ENCODE measurements around the gene STK32A. TPM values are rescaled to one million over a fixed set of nuclear protein-coding genes. Genes with fewer than 3 reads are reported as not detected.

STK32A gene
- total and polyA plus RNA-seq, 2 experiments from 2014 or later = 2.4 to 2.8 TPM

DNA sequence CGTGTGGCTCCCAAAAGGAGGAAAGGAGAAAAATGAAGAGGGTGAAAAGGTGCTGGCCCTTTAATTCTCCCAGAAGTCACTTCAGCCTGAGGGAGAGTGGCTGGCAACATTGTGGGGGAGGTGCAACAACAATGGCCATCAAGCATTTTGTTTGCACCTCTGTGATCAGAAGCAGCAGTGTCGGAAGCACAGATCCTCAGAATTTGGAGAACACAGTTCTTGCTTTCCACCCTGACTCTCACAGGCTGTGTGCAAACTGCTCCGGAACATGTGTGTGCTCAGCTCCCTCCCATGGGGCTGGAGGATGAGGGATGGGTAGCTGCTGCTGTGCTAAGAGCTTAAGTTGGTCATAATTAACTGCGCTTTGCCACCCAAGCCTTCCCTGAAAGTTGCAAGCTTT, 147.9 kb downstream of the STK32A start:
- peak overlapping the region; percentile 37; the same call in 1 of the 3 replicates for H3K4me3 Mint-ChIP-seq
- H3K9me2 ChIP-seq (ENCODE audit: insufficient read depth) = no peaks in the 10 kb centered on the region
- peak overlapping the region; percentile 70 for H3K27ac Mint-ChIP-seq
- H2AFZ ChIP-seq = peak overlapping the region; percentile 94
- DNase-seq (ENCODE audit: low spot score) (peak; percentile 58), ATAC-seq (peak; percentile 45)
- no peaks in the 10 kb centered on the region for H3K27me3 ChIP-seq (ENCODE audit: insufficient read depth)
- no peaks in the 10 kb centered on the region for H4K20me1 ChIP-seq (replicated peaks; ENCODE audit: insufficient read depth)
- H3K27ac ChIP-seq (ENCODE audit: low read depth) = no peak overlapping the region
- H3K4me1 Mint-ChIP-seq = peaks cover 21% of the 10 kb centered on the region
- peaks cover 24% of the 10 kb centered on the region for H3K4me1 ChIP-seq (ENCODE audit: insufficient read depth)
- H3K36me3 Mint-ChIP-seq (ENCODE audit: low read depth) = peaks cover 15% of the 10 kb centered on the region; the same call in 2 of the 3 replicates
- H3K4me3 ChIP-seq = no peak overlapping the region
- TF ChIP-seq, protein P1, sequence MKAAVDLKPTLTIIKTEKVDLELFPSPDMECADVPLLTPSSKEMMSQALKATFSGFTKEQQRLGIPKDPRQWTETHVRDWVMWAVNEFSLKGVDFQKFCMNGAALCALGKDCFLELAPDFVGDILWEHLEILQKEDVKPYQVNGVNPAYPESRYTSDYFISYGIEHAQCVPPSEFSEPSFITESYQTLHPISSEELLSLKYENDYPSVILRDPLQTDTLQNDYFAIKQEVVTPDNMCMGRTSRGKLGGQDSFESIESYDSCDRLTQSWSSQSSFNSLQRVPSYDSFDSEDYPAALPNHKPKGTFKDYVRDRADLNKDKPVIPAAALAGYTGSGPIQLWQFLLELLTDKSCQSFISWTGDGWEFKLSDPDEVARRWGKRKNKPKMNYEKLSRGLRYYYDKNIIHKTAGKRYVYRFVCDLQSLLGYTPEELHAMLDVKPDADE (IDR thresholded peaks at IDR 0.05) = no peak
- TF ChIP-seq, protein P2, sequence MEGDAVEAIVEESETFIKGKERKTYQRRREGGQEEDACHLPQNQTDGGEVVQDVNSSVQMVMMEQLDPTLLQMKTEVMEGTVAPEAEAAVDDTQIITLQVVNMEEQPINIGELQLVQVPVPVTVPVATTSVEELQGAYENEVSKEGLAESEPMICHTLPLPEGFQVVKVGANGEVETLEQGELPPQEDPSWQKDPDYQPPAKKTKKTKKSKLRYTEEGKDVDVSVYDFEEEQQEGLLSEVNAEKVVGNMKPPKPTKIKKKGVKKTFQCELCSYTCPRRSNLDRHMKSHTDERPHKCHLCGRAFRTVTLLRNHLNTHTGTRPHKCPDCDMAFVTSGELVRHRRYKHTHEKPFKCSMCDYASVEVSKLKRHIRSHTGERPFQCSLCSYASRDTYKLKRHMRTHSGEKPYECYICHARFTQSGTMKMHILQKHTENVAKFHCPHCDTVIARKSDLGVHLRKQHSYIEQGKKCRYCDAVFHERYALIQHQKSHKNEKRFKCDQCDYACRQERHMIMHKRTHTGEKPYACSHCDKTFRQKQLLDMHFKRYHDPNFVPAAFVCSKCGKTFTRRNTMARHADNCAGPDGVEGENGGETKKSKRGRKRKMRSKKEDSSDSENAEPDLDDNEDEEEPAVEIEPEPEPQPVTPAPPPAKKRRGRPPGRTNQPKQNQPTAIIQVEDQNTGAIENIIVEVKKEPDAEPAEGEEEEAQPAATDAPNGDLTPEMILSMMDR (conservative IDR thresholded peaks at IDR 0.05; ENCODE audit: low read depth in 2 of 2) = no peak
- peaks cover 17% of the 10 kb centered on the region for H3K9me3 Mint-ChIP-seq
- H3K27me3 Mint-ChIP-seq (ENCODE audit: insufficient read depth, low read depth, poor library complexity) = peaks cover 4% of the 10 kb centered on the region
- H3K36me3 ChIP-seq (ENCODE audit: insufficient read depth) = no peaks in the 10 kb centered on the region
- H3K4me2 ChIP-seq = peak overlapping the region; percentile 52; the same call in 1 of the 2 replicates
- H3F3A ChIP-seq (replicated peaks; ENCODE audit: low read depth) = no peaks in the 10 kb centered on the region
- H3K79me2 ChIP-seq (replicated peaks; ENCODE audit: insufficient read depth) = no peaks in the 10 kb centered on the region

DNA sequence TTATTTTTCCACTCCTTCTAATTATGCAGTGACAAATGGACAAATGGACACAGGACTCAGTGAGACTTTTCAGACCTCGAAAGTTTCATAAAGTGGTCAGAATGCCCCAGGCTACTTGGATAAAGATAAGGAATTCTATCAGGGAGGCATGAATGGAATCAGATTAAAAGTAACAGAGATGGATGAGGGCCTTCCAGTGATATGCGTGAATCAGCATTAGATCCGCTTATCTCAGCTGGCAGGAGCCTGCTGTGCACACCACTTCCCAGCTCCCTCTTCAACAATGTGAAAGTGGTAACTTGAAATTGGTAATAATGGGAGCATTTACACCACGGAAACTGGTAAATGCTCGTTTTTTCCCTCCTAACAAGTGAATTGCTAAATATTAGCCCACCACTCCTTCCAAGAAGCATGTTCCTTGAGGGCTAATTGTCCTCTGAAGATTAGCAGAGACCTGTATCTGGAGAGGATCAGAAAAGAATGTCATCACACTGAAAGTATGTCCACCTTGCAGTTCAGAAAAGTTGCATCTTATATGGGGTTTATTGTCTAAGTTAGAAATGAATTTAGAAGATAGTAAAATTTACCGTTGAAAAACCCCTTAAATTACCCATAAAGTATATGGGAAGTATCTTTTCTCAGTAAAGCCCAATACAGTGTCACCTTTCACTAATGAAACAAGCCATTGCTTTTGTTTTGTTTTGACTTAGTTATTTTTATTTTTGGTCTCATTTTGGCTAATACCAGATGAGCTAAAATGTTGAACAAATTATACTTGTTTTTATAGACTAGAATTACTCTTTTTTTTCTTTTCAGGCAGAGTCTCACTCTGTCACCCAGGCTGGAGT, 149.7 kb downstream of the STK32A start:
- H3K9me3 Mint-ChIP-seq = peaks cover 2% of the 10 kb centered on the region; the same call in 2 of the 3 replicates
- peaks cover 5% of the 10 kb centered on the region; the same call in 2 of the 3 replicates for H3K36me3 Mint-ChIP-seq (ENCODE audit: low read depth)
- H3K9me2 ChIP-seq (ENCODE audit: insufficient read depth) = no peaks in the 10 kb centered on the region
- peaks cover 35% of the 10 kb centered on the region for H3K4me1 ChIP-seq (ENCODE audit: insufficient read depth)
- no peaks in the 10 kb centered on the region for H3K36me3 ChIP-seq (ENCODE audit: insufficient read depth)
- H3K27ac ChIP-seq (ENCODE audit: low read depth) = no peak overlapping the region
- H3K27me3 ChIP-seq (ENCODE audit: insufficient read depth) = no peaks in the 10 kb centered on the region
- H3K79me2 ChIP-seq (replicated peaks; ENCODE audit: insufficient read depth) = no peaks in the 10 kb centered on the region
- H3K27ac Mint-ChIP-seq = no peak overlapping the region
- H3K4me3 Mint-ChIP-seq = no peak overlapping the region
- H4K20me1 ChIP-seq (replicated peaks; ENCODE audit: insufficient read depth) = no peaks in the 10 kb centered on the region
- H2AFZ ChIP-seq = no peak overlapping the region
- no peak for DNase-seq (ENCODE audit: low spot score)
- H3F3A ChIP-seq (replicated peaks; ENCODE audit: low read depth) = peaks cover 2% of the 10 kb centered on the region; the same call in 1 of the 2 replicates
- H3K27me3 Mint-ChIP-seq (ENCODE audit: insufficient read depth, low read depth, poor library complexity) = peaks cover 16% of the 10 kb centered on the region
- H3K4me1 Mint-ChIP-seq = peaks cover 37% of the 10 kb centered on the region
- ATAC-seq = peak; percentile 4; the same call in 1 of the 3 replicates
- no peak overlapping the region; the same call in 1 of the 2 replicates for H3K4me2 ChIP-seq
- no peak overlapping the region for H3K4me3 ChIP-seq
- TF ChIP-seq JUNB (IDR thresholded peaks at IDR 0.05; ENCODE audit: unreplicated experiment) (no peak), CREB1 (CRISPR knock-in tag; IDR thresholded peaks at IDR 0.05; ENCODE audit: low read depth) (no peak), EZH2 (IDR thresholded peaks at IDR 0.05; ENCODE audit: low read depth, unreplicated experiment) (no peak), ZNF331 (CRISPR knock-in tag; IDR thresholded peaks at IDR 0.05; ENCODE audit: low read depth) (no peak), STAT1 (IDR thresholded peaks at IDR 0.05; ENCODE audit: unreplicated experiment) (no peak), NANOG (IDR thresholded peaks at IDR 0.05; ENCODE audit: borderline replicate concordance) (no peak), EZH2phosphoT487 (IDR thresholded peaks at IDR 0.05; ENCODE audit: unreplicated experiment) (no peak), POLR2AphosphoS5 (IDR thresholded peaks at IDR 0.05; ENCODE audit: low read depth) (no peak)
- TF ChIP-seq, protein P3, sequence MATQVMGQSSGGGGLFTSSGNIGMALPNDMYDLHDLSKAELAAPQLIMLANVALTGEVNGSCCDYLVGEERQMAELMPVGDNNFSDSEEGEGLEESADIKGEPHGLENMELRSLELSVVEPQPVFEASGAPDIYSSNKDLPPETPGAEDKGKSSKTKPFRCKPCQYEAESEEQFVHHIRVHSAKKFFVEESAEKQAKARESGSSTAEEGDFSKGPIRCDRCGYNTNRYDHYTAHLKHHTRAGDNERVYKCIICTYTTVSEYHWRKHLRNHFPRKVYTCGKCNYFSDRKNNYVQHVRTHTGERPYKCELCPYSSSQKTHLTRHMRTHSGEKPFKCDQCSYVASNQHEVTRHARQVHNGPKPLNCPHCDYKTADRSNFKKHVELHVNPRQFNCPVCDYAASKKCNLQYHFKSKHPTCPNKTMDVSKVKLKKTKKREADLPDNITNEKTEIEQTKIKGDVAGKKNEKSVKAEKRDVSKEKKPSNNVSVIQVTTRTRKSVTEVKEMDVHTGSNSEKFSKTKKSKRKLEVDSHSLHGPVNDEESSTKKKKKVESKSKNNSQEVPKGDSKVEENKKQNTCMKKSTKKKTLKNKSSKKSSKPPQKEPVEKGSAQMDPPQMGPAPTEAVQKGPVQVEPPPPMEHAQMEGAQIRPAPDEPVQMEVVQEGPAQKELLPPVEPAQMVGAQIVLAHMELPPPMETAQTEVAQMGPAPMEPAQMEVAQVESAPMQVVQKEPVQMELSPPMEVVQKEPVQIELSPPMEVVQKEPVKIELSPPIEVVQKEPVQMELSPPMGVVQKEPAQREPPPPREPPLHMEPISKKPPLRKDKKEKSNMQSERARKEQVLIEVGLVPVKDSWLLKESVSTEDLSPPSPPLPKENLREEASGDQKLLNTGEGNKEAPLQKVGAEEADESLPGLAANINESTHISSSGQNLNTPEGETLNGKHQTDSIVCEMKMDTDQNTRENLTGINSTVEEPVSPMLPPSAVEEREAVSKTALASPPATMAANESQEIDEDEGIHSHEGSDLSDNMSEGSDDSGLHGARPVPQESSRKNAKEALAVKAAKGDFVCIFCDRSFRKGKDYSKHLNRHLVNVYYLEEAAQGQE (IDR thresholded peaks at IDR 0.05; ENCODE audit: unreplicated experiment) = no peak
